HG03103 (cell line): Measurements from ENCODE around the gene ARPIN.

ENCODE experiments used
- ATAC-seq: cut with Tn5 transposase; IDR thresholded peaks from one replicate; pipeline ENCODE4 v1.9.1; 2021; ENCODE audit warnings: low read depth; ENCODE audit not compliant: unreplicated experiment

The ARPIN gene

GRCh38 chr15:89847101-89847500, 65.7 kb downstream of the ARPIN start:
- ATAC-seq = no peak

GRCh38 chr15:89845305-89845893, 67.4 kb downstream of the ARPIN start:
- no peak for ATAC-seq
